ENCODE data around the gene TST.

DNA sequence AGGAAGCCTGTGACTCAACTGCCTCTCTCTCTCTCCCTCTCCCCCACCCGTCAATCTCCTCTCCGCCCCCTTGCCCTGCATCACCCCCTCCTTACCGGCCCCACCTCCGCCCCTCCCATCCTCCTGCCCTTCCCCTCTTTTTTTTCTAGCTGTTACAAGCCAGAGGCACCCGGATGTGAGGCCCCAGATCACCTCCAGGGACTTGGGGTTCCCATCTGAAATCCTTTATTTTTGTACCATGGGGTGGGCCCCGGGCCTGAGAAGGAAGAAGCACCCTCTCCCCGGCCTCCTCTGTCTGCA lies 43.1 kb upstream of the TST start:
- TF ChIP-seq CTCF (IDR thresholded peaks at IDR 0.05; ENCODE audit: extremely low read depth in 1 of 2, insufficient read depth in 1 of 2, low read depth in 1 of 2, low read length in 2 of 2) (no peak), POLR2A (IDR thresholded peaks at IDR 0.05; ENCODE audit: low read depth, low read length) (no peak), EZH2 (IDR thresholded peaks at IDR 0.05; ENCODE audit: borderline replicate concordance, low read depth, low read length, severe bottlenecking) (no peak)
